Right forelimb (tissue), 1 donor: Measurements from ENCODE around the gene ENPP7.

ENCODE experiments used
- DNase-seq: peaks from one replicate; pipeline ENCODE4 v3.0.0-alpha.2; 2018

Gene ENPP7

GRCh38 chr17:79705674-79706073 is 25.1 kb upstream of the ENPP7 start:
- no peak for DNase-seq

GRCh38 chr17:79706931-79707850 is 23.6 kb upstream of the ENPP7 start:
- DNase-seq = peak; percentile 63

GRCh38 chr17:79707931-79708891 is 22.5 kb upstream of the ENPP7 start:
- peak; percentile 80 for DNase-seq

- no peak for DNase-seq
Measured at GRCh38 chr17:79711715-79712305, 18.9 kb upstream of the ENPP7 start.

- no peak for DNase-seq
Measured at GRCh38 chr17:79713391-79713790, 17.4 kb upstream of the ENPP7 start.

- no peak for DNase-seq
Measured at GRCh38 chr17:79714176-79715097, 16.3 kb upstream of the ENPP7 start.

- DNase-seq = no peak
Measured at GRCh38 chr17:79715098-79715942, 15.4 kb upstream of the ENPP7 start.

- DNase-seq = no peak
Measured at GRCh38 chr17:79715943-79716797, 14.6 kb upstream of the ENPP7 start.

- no peak for DNase-seq
Measured at GRCh38 chr17:79720705-79721292, 9.9 kb upstream of the ENPP7 start.

GRCh38 chr17:79721993-79722671 is 8.6 kb upstream of the ENPP7 start:
- no peak for DNase-seq

- no peak for DNase-seq
Measured at GRCh38 chr17:79722787-79723186, 8.0 kb upstream of the ENPP7 start.

- peak; percentile 88 for DNase-seq
Measured at GRCh38 chr17:79728169-79728907, 2.4 kb upstream of the ENPP7 start.

- no peak for DNase-seq
Measured at GRCh38 chr17:79728908-79729471, 1.8 kb upstream of the ENPP7 start.

- DNase-seq = no peak
Measured at GRCh38 chr17:79729761-79730160, 982 bp upstream of the ENPP7 start.

GRCh38 chr17:79730437-79730768 is 340 bp upstream of the ENPP7 start:
- no peak for DNase-seq

- no peak for DNase-seq
Measured at GRCh38 chr17:79732254-79732653, 1.5 kb downstream of the ENPP7 start.

GRCh38 chr17:79732804-79733691 is 2.3 kb downstream of the ENPP7 start:
- no peak for DNase-seq
